Measurements from ENCODE around the gene ARHGAP32.

DNA sequence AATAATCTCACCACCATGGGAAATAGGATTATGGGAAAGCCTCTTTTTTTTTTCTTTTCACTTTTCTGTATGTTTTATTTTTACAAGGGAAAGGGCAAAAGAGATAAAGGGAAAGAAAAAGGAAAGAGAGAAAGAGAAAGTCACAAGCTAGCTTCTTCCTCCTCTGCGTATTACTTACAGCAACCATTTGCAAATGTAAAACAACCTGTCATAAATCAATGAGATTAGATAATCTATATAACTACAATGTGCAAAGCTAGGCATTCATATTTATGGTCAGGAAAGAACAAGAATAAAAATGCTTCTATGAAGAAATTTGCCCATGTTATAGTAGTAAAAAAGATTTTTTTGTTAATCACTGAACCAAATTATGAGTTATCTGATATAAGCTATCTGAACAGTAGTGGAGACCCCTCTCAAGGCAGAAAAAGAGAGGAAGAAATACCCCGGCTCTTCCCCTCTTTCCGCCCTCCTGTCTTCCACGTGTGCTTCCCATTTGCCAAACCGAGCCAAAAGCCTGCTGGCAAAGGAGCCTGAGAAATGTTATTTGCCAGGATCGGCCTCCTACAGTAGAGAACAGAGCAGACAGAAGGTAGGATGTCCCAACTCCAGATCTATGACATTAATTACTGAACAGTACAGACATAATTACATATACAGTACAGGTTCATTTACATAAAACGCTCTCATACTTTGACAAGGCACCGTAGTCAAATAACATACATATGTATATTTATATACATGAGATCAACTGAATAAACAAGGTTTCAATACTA, 50.2 kb downstream of the ARHGAP32 start:
- TF ChIP-seq POLR2A (IDR thresholded peaks at IDR 0.05; ENCODE audit: low read depth, low read length) (no peak), POLR2AphosphoS5 (IDR thresholded peaks at IDR 0.05; ENCODE audit: low read depth, low read length) (no peak), SPI1 (IDR thresholded peaks at IDR 0.05; ENCODE audit: low read depth, low read length) (no peak)
